ENCODE data around the gene ANK2.
"Not testable (repeated sequence)": the region's sequence is repeated elsewhere in the genome, so short reads cannot be mapped to it uniquely, and the experiment has no call there.

The ANK2 gene

DNA sequence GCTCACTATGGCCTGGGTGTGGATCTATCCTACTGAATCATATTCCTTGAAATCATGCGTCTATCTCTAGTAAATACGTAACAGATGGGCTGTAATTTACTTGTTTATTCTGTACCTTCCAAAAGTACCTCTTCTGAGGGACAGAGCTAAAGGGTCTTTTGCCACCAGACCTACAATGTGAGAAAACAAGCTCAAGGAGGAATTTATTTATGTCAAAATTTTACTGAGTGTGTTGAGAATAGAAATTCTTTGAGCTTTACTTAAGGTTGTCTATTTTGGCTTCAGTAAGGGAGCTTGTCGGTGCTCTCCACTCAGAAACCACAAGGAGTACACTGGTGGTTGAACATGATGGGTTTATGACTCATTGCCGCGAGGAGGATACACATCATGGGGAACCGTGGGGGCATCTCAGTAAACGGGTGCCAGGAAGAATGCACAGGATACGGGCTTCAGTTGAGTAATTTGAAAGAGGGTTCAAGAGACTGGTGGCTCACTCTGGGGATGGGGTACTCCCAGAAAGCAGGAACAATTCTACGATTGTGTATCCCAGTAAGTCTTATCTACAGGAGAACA is 3.0 kb downstream of the ANK2 start:
- no peak for DNase-seq

DNA sequence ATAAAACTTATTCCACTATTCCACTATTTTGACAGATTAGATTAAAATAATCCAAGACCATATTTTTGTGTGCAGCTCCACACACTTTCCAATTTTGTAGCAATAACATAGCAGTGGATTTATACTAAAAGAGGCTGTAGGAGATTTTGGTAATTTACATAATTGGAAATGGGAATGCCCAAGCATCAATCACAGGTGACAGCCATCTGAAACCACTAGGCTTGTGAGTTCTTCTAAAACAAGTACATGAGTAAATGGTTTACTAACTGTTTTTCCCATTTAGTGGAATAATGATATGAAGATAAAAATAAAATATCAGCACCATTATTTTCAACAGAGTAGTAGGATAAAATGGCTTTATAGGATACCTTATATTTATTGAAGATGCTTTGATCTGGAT is 4.4 kb downstream of the ANK2 start:
- no peak for DNase-seq

DNA sequence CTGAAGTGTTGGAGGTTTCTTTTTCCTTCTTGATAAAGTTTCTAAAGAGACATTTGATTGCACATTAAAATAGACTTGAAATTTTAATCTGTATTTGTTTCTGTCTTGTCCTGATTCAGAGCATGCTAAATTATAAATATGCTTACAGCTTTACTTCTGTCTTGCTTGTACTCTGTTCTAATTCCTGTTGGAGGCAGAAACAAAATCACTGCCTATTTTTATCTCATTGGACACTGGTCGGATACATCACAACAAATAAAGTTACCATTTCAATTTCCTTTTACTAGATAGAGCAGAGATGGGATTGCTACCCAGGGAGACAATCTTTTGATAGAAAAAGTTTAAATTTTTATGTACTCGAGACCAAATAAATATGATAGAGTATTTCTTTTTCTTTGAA is 6.9 kb downstream of the ANK2 start:
- no peak for DNase-seq

DNA sequence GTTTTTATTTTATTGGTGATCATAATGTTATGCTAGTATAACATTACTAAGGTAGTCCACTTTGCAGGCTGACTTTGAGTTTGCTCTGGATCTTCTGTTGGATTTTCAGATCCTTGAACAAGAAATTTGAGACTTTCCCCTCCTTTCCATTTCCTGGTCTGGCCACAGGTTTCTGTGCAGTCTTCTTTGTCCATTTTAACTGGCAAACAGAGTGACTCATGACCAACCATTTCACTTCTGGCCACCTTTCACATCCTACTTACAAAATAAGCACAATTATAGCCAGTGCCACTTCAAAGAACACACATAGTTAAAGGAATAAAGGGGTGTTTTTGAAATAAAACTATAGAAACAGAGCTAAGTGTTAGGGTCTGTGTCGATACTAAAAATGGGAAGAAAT is 8.4 kb downstream of the ANK2 start:
- DNase-seq, result no peak

DNA sequence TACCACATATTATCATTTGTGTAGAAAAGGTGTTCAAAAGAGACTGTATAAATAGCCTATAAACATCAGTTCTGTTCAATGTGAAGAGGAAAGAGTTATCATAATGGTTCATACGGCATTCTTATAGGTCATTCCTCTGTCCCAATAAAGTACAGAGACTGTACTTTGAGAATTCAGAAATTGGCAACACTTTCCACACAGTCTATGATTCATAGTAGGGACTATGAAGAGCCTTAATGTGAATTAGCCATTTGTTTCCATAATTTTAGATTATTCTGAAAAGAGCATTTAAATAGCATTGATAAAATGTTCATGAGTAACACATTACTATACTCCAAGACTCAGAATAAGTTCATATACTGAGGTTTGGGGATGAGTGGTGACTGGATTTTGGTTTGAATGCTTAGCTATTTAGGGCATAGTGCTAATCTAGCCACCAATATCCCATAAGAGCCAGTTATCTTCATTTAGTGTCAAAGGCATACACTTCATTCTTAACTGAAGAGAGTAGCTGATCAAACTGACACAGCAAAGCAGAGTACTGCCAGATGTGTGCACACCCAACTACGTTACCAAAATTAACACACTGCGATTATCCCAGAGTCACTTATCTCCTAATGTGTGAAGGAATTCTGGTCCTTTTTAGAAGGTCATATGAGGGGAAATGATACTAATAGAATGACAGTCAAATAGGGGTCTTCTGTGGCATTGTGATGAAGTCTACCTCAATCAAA is 10.2 kb downstream of the ANK2 start:
- DNase-seq, result no peak

DNA sequence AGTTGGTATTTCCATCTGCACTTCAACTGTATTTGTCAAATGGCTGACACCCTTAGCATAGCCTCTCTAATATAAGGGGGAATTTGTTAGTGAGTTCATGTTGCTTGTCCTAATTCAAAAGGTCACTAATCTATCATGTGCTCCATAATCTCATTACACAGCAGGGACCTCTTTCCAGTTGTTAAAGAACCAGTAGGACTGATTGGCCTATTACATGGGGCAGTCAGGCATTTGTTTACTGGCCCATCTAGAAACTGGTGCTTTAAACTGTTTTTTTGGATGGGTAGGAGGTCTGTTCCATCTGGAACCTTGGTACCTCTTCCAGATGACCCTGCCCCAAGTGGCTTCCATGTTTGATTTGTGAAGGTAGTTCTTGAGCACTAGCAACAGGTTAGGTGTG is 11.4 kb downstream of the ANK2 start:
- no peak for DNase-seq

DNA sequence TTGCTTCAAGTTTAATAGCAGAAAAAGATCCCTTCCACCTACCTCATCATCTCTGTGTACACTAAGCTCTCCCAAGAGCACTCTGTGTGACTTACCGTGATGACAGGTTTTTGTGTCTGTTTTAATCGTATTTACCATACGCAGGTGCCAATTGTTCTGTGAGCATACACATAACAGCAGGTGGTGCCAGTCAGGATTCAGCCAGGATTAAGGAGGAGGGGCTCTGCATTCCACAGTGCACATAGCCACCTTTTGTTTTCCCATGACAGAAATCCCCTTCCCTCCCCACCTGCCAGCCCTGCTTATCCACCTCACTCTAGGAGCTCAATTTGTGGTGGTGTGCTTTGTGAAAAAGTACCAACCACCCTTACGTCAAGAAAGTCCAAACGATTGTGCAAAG is 14.8 kb downstream of the ANK2 start:
- DNase-seq, result no peak

DNA sequence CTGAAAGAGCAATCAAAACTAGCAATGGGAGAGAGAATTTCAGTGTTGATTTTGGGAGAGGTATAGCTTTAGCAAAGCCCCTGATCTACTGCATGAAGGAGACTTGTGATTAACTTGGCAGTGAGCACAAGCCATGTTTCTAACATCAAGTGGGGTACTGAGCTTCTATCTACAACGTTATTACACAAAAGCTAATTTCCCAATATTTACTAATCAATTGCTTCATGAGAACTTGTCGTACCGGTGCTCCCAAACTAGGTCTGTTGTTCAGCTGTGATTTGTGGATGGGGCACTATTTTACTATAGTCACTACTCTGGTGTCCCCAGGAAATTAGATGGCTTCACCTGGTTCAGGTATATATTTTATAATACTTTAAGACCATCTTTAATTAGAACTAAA is 16.2 kb downstream of the ANK2 start:
- DNase-seq, result no peak

DNA sequence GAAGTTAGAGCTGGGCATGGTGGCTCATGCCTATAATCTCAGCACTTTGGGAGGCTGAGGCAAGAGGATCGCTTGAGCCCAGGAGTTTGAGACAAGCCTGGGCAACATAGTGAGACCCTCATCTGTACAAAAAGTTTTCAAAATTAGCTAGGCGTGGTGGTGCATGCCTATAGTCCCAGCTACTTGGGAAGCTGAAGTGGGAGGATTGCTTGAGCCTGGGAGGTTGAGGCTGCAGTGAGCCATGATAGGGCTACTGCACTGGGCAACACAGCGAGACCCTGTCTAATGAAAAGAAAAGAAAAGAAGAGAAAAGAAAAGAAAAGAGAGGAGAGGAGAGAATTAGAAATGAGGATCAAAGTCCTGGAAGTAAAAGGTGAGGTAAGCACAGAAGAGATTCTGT is 19.3 kb downstream of the ANK2 start:
- not testable (repeated sequence) for DNase-seq

DNA sequence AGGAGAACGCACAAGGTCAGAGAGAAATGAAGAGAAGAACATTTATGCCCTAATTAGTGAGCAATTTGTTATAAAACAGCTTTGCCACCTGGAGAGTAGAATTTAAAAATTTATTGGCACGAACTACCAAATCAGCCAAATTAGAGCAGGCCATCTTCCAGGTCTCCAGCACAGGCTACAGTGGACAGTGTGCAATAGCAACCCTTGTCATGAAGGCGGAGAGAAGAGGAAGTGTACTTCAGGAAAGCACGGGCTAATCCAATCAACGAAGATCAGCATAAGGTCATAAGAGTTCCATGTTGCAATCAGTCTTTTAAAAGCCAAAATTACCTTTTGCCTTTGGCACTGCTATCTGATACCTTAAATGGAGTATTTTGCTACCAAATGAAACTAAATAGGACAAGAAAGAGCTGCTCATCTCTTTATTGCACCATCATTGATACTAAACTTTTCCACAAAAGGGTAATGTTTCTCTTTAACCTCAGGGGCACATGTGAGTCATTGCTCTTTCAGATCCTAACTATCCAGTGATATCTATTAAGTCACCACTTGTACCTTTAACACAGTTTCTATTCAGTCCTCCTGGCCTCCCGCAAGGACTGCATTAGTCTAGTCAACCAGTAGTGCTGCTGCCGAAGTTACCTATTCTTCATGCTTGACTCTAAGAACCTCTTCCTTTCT is 19.9 kb downstream of the ANK2 start:
- DNase-seq, result no peak

DNA sequence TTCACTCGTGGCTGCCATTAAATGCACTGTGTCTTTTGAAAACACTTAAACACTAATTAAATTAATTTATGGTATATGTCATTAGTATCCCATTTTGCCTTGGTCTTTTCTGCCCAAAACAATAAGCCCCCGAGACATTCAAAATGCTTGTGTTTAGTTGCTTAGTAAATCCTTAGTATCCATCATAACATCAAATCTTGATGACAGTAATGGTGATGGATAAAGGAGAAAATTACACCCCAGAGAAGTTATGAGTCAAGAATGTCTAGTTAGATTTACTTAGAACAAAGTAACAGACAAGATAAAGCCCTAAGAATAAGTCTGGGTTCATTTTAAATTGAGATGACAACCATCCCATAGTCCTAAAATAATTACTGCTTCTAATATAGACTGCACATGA is 21.3 kb downstream of the ANK2 start:
- DNase-seq, result no peak

DNA sequence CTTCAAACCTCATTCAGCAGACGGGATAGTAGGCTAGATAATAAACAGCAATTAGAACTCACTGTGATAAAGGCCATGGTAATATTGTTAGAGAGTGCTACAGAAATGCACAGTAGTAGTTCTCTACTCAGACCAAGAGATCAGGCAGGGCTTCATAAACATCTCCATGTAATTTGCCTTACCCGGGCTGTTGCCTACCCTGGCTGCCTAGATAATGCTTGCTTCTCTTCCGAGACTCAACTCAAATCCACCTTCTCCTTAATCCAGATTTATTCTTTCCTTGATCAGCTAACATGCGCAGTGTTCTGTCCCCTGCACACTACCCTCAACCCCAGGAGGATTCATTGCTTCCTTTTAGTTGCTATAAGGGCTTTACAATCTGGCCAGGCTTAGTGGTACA is 21.8 kb downstream of the ANK2 start:
- no peak for DNase-seq

DNA sequence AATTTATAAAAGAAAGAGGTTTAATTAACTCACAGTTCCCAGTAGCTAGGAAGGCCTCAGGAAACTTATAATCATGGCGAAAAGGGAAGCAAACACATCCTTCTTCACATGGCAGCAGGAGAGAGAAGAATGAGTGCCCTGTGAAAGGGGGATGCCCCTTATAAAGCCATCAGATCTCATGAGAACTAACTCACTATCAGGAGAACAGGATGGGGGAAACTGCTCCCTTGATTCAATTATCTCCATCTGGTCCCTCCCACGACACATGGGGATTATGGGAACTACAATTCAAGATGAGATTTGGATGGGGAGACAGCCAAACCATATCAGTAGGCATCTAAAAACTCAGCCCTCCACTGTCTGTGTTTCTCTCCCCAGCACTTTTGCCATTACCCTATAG is 22.4 kb downstream of the ANK2 start:
- DNase-seq, result no peak

DNA sequence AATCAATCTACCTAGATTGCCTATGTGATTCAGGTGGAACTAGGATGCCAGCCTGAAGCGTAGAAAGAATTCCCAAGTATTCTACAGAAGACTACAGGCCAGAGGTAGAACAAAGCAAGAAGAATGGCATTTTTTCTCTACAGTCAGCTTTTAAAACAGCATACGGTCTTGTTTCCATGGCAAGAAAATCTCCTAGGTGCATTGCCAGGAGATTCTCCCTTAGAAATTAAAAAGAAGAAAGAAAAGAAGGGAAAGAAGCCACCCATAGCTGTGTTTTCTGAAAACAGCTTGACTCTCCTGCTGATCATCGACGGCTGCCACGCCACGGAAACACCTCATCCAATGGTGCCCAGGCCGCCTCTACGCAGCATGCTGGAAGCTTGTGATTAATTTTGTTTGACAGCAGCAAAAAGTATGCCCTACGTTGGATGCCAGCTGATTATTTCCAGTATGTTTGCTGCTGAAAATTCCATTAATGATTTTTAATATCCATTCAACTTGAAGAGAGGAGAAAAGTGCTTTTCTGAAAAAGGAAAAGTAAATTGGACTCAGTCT is 24.1 kb downstream of the ANK2 start:
- DNase-seq, result no peak

DNA sequence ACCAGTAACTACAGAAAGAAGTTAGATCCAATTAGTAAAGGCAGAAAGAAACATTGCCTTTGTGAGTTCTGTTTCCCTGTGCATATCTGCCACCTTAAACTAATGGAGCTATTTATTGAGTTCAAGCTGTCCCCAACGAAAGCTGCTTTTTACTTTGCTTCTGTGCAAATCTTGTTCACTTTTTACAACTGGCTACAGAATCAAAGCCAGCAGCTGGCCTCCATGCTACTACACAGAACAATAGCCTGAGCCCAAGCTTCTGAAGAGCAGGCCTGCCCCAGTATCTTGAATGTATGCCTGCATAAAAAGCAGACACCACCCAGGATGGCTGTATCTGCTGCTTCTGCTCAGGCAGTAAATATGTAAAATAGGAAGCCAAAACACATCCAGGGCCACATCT is 28.1 kb downstream of the ANK2 start:
- DNase-seq, result no peak

DNA sequence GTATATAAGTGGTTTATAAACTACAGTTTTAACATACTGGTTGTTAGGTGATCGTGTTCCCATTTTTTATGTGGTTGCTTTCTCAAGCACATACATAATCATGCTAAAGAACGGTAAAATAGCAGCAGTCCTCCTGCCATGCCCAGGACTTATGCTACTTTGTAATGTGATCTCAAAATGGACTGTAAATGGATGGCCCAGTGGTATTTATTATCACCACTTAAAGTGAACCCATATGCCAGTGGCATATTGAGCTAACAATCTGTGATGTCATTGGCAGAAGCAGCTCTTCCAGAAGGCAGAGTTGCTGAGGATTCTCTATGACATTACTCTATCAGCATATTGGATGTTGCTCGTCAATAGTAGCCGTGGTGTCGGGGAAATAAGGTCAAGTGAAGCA is 28.6 kb downstream of the ANK2 start:
- DNase-seq, result no peak

DNA sequence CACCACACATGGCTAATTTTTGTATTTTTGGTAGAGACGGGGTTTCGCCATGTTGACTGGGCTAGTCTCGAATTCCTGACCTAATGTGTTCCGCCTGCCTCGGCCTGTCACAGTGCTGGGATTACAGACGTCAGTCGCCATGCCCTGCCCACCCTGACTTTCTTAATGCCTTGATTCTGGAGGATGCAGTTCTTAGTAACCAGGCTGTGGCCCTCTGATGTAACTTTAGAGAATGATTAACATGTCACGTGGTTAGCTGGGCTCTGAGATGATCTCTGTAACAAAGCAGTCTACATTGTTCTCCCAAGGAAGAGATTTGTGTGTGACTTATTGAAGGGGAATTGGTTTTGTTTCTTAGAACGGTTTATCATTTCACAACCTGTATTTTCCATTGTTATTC is 30.6 kb downstream of the ANK2 start:
- DNase-seq, result no peak

DNA sequence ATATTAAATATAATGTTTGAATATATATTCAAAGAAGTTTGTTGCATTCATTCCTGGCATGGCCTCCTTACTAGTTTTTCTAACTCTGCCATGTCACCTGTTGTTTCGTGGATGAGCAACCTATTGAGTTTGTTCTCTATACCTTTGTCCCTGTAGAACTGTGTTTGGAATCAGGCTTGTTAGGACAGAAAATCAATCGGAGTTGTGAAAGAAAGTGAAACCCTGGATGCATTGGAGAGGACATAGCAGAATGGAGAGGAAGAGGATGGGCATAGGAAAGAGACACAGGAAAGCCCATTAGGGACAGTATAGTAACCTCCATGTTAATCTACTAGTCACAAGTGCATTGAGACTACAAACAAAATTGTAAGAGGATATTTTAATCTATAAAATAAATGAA is 31.2 kb downstream of the ANK2 start:
- no peak for DNase-seq

DNA sequence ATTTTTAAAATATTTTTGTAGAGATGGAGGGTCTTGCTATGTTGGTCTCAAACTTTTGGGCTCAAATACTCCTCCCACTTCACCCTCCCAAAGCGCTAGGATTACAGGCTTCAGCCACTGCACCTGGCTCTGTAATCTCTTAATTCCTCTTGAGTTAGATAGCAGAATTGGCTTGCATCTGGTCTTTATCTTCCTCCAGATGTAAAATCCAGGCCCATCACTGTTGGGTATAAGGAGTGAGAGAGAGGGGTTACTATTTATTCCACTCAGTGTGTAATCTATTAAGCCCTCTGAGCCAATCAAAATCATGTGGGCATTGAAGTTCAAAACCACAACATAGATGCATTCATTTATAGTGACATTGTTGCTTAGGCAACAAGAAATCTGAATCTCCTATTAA is 33.9 kb downstream of the ANK2 start:
- no peak for DNase-seq

DNA sequence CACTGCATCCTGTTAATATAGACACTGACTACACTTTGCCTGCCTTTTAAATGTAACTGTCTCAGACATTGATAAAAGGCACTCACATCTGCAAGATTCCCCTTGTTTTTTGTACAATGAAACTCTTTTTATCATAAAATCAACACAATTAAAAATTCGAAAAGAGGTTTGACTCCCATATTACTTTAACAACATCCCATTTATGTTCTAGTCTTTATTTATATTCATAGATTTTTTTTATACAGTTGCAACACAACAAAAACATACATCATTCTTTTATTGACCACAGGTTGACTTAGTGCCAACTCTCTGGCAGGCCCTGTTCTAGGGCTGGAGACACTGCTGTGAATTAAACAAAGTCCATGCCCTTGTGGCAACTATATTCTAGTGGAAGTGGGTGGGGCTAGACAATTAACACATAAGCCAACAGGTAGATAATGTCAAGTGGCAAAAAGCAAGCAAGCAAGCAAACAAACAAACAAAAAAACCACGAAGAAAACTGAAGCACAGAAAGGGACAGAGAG is 36.8 kb downstream of the ANK2 start:
- DNase-seq, result no peak

DNA sequence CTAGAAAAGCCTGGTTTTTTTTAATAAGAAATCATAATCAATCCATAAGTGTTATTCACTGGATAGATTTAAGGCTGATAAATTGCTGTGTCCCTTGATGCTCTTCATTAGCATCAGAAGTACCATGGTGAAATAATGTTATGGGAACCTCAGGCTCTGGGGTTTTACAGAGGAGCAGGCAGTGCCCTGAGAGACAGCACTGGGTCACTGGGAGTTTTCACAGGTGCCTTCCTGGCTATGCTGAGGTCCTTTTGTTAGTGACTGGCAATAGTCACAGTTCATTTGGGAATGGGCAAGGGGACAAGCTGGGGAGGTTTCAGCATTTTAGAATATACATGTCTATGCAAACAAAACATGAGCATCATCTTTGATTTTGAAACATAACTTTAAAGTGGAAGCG is 38.6 kb downstream of the ANK2 start:
- no peak for DNase-seq

DNA sequence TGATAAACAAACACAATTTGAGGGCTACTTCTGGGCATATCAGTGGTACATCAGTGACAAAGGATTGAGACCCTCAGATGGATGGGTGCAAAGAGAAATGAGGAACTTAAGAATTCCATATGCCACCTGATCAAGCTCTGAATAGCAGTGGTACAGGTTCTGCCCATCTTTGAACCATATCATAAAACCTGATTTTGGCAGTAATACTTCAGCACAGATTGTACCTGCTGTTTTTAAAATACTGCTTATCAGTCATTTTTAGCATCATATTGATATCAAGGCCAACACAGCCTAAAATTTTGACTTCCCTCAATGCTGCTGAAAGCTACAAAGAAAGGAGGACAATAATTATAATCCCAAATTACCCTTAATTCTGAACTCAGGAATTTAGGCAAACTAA is 41.5 kb downstream of the ANK2 start:
- DNase-seq, result no peak

DNA sequence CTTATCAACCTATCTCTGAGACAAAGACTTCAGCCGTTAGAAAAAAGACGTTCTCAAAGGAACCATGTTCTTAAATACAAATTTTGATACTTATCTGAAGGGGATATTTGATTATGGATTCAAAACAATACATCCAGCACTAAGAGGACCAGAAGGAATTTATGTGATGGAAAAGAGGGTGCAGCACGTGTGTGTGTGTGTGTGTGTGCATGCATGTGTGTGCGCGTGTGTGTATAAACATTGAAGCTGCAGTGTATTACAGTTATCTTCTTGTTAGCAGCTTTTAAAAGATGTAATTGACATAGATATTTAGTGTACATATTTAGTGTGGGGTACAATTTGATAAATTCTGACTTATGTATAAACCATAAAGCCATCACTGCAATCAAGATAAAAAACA is 44.9 kb downstream of the ANK2 start:
- DNase-seq, result no peak

DNA sequence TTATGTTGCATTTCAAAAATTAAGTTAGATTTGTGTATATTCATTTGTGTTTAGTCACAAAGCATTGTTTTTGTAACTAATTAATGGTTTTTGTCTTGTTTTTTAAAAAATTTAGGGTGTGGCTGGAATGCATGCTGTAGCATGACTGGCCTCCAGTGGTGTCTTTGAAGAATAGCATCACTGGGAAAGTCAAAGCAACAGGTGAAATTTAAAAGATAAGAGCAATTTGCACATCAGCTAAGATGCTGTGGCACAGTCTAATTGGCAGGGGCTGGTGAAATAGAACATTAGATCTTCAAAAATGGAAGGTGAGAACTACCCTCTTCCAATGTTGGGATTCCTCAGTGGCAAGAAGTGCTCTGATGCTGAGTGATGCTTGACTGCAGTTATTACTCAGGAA is 45.3 kb downstream of the ANK2 start:
- DNase-seq, result peak in 1 of 2 experiments; percentile 17

Measured in AML-193 (cell line).